HG02588 (cell line): ENCODE results near the gene CHAT.

Source experiments
- ATAC-seq: cut with Tn5 transposase; IDR thresholded peaks from one replicate; pipeline ENCODE4 v1.9.1; 2021; ENCODE audit warnings: mild to moderate bottlenecking, moderate library complexity; ENCODE audit not compliant: unreplicated experiment

Gene CHAT

GRCh38 chr10:49596836-49597235, 17.0 kb upstream of the CHAT start:
- ATAC-seq: no peak

- ATAC-seq: no peak
Measured at GRCh38 chr10:49597426-49598163, 16.2 kb upstream of the CHAT start.

GRCh38 chr10:49598164-49598856, 15.5 kb upstream of the CHAT start:
- ATAC-seq: no peak

GRCh38 chr10:49598986-49599385, 14.9 kb upstream of the CHAT start:
- no peak for ATAC-seq

DNA sequence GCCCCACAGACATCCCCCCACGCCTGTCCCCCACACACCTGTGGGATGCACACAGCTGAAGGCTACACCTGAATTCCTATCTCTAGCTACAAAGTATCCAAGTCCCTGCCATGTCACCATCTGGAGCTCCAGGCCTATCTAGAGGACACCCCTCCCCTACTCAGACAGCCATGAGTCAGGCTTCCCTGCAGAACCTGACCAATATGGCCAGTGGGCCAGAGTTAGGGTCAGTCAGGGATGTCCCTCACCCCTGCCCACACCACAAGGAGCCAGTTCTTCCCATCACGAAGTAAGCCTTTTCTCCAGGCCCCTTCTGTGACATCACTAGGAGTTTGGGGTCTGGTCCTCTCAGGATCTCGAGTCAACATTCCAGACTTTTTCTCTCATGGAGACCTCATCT, 14.3 kb upstream of the CHAT start:
- no peak for ATAC-seq

DNA sequence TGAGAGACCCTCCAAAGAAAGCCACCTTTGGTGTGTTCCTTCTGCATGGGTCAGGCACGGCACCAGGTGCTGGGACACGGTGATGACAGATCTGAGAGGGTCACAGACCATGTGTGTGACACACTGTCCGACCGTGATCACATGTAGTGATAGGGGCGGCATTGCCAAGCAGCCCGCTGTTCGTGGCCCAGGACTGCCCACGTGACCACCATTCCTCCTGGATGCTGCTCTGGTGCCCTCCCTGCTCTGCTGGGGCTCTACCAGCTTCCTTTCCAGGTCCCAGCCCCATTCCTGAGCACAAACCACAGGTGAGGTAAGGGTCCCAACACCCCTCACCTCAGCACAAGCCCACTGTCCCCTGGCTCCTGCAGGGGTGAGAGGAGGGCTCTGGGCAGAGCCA, 13.8 kb upstream of the CHAT start:
- no peak for ATAC-seq

GRCh38 chr10:49600781-49601400, 12.9 kb upstream of the CHAT start:
- no peak for ATAC-seq

DNA sequence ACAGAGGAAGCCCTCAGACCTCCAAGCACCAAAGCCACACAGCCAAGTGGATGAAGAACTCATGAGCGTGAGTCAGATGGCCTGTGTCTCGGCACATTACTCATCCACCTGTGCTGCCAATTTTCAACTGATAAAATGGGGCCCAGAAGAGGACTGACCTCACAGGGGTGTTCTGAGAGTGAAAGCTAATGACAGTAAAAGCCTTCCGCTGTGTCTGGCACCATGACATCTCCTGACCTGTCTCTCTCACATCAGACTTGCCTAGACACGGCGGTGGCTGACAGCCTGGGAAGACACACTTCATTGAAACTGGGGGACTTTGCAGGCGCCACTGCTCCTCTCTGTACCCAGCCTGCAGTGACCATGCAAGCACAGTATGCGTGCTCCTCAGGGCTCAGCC, 12.0 kb upstream of the CHAT start:
- ATAC-seq: no peak

- ATAC-seq: no peak
Measured at GRCh38 chr10:49602380-49603023, 11.3 kb upstream of the CHAT start.

DNA sequence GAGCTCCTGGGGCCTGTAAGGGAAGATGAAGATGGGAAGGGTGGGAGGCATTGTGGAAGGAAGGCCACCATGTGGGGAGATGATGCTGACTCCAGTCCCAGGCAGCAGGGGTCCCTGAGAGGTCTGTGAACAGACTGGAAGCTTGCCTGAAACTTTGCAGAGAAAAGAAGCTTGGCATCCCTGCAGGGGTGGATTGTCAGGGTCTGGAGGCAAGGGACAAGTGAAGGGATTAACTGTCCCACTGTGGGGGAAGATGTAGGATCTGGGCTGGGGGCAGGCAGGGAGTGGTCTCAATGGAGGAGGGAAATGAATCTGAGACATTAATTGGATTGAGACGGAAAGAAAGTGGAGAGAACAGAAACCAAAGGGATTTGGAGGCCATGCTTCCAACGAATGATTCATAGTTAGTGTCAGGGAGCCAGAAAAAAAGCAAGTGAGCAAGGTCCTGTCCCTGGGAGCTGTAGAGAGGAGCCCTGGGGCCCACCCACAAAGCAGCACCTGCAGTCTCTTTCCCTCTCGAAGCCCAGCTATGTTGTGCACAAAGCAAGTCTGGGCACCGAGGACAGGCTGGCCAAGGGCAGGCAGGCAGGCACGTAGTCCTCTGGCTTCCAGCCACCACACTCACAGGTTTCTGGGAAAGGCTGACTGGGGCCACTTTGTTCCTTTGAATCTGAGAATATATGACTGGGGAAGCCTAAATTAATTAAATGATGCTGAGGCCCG, 8.5 kb upstream of the CHAT start:
- ATAC-seq: no peak

- ATAC-seq: no peak
Measured at GRCh38 chr10:49605939-49606509, 7.8 kb upstream of the CHAT start.

DNA sequence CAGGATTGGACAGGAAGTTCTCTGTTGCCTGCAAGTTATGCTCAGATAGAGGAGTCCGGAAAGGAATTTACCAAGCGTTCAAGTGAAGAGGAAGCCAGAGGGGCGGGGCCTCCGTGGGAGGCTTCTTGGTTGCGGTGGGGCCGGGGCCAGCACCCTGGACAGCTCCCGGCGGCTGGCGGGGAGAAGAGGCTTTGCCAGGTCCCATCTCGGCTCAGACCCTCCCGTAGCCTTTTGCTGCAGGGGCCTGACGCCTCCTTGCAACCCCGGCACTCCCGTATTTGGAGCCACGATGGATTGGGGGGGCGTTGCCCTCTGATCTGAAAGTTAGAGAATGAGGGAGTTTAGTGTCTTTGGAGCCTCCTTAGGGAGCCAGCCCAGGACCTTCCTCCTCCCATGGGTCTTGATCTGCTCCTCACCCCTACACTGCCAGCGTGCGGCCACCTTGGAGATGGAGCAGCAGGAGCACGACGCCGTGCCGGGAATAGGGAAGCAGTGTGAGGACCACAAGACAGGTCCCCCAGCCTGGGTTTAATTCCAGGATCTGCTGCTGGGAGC, 6.8 kb upstream of the CHAT start:
- ATAC-seq: no peak

DNA sequence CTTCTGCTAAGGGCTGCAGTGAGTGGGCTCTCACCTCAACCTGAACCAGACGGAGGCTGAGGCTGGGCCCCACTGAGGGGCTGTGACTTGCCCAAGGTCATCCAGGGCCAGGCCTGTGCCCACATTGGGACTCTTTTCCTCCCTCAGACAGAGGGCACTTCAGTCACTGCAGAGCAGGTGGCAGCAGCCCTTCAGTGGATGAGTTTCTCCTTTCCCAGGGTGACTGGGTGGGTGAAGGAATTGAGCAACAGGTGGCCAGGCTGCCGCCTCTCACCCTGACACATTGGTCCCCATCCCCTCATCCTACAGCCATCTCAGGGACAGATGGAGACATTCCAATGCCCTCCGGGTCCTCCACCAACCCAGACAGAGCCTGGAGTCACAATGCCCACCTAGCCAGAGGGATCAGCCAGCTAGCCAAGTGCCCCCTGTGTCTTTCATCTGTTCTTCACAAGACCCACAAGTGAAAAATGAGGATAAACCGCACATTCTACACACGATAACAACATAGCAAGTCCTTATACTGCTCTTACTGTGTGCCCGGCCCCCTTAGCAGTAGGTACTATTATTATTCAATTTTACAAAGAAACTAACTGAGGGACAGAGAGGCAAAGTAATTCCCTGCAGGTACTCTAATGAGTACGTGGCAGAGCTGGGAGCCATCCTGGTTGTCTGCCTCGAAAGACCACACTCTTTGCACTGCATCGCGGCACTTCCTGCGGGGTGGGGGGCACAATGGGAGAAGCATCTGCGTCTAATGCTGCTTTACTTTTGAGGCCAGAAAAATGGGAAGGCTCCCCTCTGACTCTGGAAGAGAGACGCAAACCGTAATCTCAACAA, 5.5 kb upstream of the CHAT start:
- ATAC-seq: no peak

DNA sequence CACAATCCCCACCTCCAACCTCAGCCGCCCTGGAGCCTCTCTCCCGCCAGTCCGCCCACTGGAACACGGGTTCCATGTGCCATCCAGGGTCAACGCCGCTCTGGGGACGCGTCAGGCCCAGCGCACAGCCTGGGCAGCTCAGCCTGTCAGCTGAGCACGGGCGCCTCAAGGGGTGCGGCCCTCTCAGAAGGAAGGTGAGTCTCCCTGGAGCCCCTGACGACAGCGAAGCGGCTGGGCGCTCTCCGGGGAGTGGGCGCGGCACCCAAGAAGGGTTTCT, 4.9 kb upstream of the CHAT start:
- no peak for ATAC-seq

DNA sequence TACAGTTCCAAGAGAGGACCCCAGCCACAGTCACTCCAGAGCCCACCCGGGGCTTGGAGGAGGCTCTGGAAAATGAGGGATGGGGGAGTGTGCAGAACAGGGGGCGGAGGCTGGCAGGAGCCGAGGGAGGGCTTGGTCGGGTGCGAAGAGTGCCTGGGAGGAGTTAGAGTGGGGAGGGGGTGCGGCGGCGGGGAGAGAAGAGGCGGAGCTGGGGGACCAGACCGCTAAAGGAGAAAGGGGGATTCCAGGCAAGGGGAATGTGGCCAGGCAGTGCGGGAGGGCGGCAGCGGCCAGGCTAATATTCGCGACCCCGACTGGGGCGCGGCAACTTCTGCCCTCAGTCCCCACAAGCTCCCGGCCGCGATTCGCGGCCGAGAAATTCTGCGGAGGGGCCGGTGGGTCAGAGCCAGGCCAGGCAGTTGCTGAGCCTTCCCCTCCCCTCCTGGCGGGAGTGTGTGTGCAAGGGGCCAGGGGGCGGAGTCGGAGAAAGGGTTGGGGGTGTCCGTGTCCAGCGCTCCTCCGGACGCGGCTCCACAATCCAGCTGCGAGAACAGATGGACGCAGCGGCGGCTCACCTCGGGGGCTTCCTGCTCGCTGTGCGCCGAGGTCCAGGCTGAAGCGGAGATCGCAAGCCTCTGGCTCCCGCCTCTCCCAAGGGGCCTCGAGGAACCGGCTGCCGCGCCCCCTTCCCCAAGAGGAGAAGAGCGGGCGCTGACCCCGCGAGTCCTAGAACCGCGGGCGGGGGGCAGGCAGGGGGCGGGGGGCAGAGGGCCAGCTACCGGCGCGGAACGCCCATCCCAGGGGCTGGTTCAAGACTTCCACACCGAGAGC, 4.3 kb upstream of the CHAT start:
- ATAC-seq: no peak

DNA sequence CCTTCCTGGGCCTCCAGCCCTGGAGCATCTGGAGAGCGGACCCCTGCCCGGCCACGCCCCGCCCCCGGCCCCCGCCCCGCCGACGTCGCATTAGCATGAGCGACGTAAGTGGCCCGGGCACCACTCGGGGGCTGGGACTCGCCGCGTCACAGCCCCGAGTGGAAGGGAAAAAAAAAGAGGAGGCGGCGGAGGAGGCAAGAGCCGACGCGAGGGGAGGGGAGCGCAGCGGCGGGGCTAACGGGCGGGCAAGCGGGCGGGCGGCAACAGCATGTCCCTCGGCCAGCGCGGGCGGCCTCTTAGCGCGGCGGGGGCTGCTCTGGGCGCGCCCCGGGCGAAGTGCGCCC, 3.8 kb upstream of the CHAT start, which contains the start of gene SLC18A3:
SLC18A3 (plus strand) TSS at position 197 of the 344 bp plus-strand sequence. CDS start 431 bp downstream, outside the sequence.
- ATAC-seq: no peak

GRCh38 chr10:49610458-49611165, 3.2 kb upstream of the CHAT start:
- no peak for ATAC-seq

DNA sequence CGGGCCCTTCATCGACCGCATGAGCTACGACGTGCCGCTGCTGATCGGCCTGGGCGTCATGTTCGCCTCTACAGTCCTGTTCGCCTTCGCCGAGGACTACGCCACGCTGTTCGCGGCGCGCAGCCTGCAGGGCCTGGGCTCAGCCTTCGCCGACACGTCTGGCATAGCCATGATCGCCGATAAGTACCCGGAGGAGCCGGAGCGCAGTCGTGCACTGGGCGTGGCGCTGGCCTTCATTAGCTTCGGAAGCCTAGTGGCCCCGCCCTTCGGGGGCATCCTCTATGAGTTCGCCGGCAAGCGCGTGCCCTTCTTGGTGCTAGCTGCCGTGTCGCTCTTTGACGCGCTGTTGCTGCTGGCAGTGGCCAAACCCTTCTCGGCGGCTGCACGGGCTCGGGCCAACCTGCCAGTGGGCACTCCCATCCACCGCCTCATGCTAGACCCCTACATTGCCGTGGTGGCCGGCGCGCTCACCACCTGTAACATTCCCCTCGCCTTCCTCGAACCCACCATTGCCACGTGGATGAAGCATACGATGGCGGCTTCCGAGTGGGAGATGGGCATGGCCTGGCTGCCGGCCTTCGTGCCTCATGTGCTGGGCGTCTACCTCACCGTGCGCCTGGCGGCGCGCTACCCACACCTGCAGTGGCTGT, 2.5 kb upstream of the CHAT start:
- no peak for ATAC-seq
